GM18519 (cell line): ENCODE results near the gene HOXD13.

Experiments
- ATAC-seq: cut with Tn5 transposase; IDR thresholded peaks from one replicate; pipeline ENCODE4 v1.9.1; 2021; ENCODE audit warnings: mild to moderate bottlenecking, moderate library complexity; ENCODE audit not compliant: unreplicated experiment, low FRiP score

The HOXD13 gene

DNA sequence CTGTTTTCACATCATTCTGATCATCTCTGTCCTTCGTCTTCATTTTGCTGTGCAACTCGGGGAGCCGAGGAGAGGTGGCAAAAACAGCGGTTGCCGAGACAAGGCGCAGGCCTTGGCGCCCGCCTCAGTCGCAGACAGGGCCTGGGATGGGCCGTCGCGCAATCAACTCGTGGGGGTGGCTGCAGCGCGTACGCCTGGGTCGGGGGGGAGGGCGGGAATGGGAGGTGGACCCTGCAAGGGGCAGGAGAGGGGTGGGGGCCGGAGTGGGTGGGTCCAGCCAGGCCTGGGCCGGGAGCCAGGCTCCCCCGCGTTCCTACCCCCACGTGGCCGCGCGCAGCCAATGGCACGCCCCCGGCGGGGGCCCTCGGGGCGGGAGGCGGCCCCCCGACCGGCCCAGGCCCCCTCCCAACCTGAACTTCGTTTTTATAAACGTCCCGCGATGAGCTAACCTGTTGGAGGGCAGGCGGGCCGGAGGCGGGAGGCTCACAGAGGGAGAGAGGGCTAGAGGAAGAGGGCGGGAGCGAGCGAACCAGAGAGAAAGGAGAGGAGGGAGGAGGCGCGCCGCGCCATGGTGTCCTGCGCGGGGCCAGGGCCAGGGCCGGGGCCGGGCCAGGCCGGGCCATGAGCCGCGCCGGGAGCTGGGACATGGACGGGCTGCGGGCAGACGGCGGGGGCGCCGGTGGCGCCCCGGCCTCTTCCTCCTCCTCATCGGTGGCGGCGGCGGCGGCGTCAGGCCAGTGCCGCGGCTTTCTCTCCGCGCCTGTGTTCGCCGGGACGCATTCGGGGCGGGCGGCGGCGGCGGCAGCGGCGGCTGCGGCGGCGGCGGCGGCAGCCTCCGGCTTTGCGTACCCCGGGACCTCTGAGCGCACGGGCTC, at the start of gene HOXD13:
HOXD13 (plus strand) TSS at position 452 of the 875 bp plus-strand sequence; CDS start at position 622, 170 bp downstream.
- no peak for ATAC-seq

DNA sequence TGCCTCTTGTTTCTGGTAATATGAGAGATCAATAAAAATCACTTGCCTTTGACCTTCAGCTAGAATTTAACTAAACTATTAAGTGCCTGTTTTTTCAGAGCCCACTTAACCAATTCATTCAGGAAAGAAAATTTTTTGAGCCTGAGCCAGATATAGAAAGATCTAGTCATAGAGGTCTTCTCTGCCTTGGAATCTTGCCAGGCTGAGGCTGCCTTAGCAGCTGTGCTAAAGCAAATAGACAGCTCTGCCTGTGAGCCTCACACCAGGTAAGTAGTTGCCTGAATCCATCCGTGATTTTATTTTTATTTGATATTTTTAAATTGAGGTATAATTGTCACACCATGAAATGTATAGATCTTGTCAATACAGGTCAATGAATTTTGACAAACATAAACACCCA, 36.1 kb upstream of the HOXD13 start:
- ATAC-seq = no peak

DNA sequence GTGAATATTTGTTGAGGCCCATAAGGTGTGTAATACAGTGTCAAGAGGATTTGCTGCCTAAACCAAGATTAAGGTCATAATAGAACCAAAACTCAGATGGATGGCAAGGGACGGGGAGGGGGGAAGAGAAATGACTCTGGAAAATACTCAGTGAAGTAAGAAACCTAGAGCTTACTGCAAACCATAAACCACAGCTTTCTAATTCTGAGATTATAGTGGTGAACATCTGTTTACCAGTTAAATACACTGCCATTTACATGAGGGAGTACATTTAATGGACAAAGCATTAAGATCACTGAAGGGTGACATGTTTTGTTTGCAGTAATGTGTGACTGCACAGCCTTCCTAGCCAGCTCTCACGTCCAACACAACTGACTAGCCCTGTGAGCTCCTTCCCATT, 28.6 kb upstream of the HOXD13 start:
- no peak for ATAC-seq

DNA sequence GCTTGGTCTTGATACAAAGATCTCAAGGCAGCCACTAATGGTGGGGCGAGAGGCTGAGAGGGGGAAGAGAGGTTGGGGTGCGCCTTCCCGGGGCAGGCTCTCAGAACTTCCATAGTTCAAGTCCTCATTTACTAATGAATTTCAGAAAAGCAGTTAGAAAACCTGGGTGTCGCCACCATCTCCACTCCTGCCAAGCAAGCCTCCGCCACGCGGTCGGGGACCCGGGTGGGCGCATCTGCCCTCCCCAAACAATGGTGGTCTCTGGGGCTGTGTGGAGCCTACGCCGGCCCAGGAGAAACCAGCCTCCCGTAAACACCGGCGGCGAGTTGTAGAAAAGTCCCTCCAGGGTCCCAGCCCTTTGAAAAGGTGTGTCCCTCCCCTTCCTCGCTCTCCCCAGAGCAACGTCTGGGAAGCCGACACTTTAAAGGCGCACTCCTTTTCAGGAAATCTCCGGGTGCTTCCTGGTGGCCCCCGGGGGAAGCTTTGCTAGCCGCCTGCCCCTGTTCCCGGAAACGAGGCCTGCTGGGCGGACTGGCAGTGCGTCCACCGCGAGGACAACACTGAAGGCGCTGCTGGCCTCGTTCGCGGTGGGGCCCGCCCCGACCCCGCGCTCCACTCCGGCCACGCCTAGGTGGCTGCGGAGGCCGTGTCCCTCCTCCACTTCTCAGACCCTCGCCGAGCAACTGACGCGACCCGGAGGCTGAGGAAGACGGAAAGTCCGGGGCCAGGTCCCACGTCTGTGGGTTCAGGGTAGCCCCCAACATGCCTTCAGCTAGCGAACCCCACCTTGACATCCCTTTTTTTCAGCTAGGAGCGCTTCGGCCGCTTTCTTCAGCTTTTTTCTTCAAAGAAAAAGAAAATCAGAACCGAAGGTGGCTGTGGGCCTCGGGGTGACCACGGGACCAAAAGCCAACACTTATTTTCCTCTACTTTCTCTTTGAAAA, 25.6 kb upstream of the HOXD13 start:
- no peak for ATAC-seq

DNA sequence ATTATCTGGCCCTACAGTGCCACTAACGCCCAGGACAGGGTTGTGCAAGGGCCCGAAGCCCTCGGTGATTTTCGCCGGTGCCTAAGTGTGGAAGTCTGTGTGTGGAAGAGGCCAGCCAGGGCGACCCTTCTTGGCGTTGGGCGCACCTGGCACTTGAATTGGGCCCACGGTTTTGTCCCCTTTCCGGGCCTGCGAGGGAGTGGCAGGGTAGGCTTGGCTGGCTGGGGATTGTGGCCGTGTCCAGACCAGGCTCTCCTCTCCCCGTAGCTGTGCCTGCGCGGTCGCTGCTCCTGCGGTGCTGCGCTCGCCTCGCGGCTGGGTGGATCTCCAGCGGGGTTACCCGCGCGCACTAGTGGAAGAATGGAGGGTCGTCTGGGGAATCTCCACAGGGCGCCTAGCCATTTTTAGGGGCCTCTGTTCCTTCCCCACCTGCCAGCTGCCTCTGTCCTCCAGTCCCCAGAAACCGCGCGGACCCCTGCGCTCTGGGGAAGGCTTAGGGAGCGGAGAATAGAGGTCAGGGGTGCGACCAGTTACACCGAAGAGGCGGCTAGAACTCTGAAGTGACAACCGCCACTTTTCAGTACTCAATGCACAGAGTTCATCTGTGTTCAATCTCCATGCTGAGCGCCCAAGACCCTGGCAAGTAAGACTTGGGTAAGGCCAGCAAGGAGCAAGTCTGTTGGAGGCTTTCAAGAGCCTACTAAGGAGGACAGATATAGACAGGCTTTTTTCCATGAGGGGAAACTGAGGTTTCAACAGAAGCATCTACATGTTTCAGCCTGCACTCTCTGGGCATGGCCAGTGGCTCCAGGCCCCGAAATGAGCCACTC, 24.7 kb upstream of the HOXD13 start:
- ATAC-seq = no peak

DNA sequence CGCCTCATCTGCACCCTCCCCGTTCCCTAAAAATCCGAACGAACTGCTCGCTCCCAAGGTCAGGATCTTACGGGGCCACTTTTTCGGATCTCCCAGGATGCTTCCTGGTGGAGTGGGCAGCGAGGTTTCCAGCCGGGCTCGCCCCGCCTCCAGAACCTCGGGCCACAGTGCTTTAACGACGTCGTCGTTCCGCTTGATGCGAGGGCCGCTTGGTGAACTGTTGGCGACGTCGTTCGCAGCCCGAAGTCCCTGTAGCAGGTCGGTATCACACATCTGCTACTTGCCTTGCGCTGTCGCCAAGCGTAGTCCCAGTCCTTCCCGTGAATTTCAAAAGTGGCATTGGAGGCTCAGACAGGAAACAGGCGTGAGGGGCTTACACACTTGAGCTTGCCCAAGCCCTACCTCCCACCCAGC, 24.1 kb upstream of the HOXD13 start:
- no peak for ATAC-seq

DNA sequence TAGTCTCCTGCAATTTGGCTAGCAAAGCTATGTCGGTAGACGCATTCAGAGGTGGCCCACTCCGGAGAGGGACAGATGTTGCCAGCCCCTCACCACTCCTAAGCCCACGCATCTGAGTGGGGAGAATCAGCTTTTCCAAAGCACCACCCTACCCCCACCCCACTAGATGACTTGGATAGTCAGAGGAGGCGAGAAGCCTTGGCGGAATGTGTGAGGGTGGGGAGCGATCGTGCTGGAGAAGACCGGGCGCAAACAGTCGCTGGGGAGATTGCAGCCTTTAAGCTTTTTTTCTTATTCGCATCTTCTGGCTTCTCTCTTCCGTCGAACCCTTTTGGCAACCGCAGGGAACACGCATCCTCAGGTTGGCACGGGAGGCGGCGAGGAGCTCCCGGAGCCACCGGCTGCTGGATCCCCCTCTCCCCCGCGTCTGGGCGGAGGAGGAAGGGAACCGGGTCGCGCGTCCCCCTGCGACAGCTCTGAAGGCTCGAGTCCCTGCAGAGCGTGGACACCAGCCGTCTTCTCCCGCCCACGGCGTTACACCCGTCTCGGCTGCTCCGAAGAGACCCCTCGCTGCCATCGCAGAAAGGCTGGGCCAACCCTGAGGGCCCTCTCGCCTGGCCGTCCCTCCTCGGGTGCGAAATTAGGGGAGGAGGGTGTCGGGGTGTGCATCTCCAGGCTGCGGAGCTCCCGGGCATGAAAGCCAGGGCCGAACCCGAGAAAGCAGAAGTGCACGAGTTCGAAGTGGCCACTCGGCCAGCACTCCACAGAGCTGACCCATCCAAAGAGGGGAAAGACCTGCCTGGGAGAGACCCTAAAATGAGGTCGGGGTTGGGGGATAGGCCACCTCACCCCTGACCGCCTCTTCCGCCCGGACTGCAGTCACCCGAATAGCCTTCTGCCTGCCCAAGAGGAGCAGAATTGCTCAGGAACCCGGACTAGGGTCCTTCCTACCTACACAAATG, 20.9 kb upstream of the HOXD13 start:
- ATAC-seq = no peak

DNA sequence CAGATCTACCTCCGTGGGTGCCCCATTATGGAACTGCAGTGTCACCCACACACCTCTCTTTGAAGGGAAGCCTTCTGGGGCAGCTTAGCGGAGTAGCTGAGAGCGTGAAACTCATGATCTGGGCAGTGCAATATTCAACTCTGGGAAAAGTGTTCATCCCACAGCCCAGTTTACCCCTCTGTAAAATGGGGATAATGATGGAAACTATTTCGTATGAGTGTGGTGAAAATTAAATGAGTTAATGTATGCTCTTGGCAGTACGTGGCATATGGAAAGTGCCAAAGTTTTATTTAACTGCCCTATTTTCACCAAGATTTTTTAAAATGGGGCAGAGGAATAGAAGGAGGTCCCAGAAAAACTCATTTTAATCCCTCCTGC, 20.2 kb upstream of the HOXD13 start:
- no peak for ATAC-seq

DNA sequence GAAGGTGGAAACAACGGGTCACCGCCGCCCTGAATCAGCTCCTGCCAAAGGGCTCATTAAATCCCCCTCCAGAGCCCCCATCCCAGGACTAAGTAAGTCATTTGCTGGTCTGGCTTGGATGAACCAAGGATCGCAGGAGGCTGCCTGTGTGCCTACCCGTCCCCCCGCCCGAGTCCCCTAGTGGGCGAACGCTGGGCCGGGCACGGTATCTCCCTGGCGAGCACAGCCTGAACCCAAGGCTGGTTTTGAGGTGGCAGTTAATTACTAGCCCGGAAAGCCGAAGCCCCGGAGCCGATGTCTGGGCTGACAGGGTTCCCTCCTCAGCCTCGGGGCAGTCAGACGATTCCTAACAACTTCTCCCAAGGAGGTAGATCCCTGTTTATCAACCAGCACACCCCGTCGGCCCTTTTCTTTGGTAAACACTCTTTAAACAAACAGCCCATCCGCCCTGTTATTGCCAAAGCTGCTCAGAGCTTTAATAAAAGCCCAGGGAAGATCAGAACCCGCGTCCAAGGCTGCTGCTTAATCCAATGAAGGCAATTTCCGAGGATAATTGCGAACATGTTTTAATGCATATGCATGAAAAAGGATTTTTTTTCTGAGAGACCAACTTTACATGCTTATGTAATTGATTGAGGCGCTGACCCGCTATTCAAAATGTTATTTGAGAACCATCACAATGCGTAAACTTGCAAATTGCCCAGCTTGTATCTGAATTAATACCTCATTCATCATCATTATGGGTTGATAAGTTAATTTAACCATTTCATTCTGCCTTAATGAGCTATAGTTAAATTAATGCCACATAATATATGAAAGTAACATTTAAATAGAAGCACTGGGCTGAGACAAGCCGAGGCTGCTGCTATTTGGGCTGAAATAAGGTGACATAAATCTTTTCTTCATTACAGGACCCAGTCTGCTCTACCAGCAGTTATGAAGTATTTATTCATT, 19.3 kb upstream of the HOXD13 start:
- no peak for ATAC-seq

DNA sequence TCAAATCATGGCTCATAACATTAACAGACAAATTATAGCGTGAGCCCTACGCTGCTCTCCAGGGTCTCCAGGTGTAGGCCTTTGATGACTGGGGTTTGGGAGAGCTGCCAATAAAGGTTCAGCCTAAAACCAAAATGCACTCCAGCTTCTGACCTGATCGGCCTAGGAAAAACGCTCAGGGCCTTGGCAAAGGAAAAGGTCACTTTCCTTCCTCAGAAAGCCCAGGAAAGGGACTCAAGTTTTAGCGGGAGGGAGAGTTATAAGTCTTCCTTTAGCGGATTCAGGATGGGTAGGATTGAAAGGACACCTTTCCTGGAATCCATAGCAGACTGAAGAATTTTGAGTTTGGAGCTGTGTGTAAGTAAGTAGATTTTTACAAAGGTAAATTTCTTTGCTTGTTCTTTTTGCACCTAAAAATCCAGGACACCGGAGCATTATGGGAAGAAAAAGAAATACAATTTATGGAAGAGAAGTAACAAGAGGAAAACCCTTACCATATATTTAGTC, 17.5 kb upstream of the HOXD13 start:
- ATAC-seq = no peak

DNA sequence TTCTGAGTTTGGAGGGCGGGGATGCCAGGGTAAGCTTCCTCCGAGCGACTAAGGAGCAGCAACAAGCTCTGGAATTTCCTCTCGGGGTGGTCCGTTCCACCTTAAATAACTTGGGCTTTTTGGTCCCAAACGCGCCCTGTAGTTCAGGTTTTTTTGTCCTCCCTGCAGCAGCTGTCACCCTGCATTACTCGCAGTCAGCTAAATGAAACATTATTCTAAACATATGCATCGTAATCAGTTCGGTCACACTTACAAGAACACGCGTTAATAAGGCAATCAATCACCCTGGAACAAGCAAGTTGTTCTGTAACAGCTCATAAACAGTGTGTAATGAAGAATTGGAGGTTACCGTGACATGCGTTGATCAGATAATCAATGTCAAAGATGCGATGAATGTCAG, 17.0 kb upstream of the HOXD13 start:
- ATAC-seq = no peak

DNA sequence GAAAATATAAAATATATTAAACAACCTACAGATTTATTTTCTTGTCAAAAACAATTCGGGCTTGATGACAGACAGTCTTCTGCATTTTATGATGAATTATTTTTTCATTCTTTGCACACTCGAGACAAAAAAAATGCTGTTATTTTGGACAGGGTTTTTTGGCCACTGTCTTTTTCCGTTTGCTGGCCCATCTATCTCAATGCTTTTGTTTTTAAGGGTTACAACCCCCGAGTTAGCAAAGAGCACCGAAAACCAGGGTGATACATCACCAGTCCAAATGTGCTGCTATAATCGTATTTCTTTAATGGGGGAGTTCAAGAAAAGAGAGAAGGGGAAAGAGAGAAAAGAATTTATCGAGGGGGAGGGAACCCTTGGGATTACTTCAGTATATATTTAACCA, 16.5 kb upstream of the HOXD13 start:
- ATAC-seq = no peak

DNA sequence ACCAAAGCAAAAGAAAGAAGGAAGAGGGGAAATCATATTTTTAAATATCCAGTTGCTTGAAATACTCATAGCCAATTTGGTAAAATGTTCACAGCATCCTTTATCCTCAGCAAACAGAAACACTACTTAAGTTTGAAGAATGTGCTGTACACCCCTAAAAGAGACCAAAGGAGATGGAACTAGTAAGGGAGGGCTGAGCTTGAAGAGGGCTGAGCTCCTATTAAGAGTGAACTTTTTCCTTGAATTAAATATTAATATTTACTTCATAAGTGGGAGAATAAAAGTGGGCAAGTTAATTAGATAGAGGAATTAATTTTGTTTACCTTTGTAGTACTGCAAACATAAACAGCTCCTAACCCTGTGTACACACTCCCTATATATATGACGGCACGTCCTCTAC, 15.7 kb upstream of the HOXD13 start:
- no peak for ATAC-seq

DNA sequence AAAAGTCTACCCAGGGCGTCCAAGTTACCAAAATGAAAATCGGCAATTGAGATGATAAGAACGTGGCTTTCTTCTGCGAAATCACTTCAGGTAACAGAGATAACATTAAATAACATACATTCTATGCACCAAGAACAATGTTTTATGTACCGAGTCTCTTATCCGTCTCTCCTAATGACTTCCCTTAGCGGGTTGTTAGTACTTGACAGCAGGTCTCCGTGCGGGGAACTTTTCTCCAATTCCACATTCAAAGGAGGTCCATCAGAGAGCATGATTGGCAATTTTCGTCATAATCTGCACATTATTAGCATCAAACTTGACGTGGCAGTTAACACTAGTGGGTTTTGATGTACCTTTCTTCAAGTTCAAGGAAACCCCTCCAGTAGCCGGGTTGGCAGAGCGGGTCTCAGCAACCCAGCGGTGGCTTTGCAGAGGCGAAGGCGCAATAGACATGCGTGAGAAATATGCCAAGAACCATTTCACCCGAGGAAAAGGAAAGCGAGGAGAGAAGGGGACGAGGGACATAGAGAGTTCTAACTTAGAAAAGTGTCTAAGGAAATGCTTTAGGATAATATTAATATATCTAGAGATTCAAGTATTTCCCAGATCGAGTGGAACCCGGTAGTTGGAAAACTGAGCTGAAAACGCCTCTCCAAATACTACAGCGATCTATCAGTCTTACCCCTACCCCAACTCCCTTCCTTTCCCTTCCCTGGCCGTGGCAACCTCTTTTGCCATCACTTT, 13.8 kb upstream of the HOXD13 start:
- ATAC-seq = no peak

DNA sequence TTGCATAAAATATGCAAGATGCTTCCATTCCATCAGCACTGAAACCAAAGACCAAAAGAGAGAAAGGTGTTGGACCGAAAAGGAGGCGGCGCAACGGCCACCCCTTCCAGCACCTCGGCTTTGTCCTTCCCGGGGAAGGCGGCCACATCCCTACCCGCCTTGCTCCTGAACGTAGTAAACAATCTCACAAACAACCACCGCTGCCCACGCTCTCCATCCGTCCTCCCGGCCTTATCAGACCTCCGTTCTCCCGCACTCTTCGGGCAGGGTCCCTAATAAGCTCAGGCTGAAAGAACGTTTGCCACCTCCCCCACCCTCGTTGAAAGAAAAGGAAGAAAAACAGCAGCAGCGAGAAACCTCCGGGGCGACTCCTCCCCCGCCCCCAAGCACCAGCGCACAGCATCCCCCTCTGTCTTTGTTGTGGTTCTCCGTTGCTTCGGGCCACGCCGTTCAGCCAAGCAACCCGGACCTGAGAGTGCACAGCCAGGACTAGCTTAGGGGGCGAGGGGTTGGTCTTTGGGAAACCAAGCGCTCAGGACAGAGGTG, 13.2 kb upstream of the HOXD13 start:
- ATAC-seq = no peak

DNA sequence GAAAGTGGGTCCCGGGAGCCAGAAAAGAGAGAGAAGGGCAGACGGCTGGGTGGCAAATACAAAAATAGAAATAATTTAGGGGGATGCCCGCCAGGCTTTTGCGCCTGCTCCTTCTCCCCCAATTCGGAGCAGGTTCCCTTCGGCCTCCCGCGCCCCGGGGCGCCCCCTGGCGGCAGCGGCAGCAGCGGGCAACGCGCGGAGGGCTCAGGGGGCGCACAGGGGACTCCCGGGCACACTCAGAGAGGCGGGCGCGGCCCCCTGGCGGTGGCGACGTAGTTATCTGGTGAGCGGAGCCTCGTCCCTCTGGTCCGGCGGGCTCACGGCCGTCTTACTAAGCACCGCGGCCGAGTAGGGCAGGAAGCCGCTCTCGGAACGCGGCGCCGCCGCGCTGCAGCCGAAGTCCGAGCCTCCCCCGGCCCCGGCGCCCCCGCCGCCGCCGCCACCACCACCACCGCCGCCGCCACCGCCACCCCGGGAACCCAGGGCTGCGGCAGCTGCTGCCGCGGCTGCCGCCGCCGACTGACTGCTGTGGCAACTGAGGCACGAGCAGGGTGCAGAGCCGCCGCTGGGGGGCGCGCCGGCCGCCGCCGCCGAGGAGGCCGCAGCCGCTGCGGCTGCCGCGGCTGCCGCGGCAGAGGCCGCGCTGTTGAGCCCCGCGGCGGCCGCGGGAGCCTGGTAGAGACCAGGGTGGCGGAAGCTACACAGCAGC, 12.5 kb upstream of the HOXD13 start:
- ATAC-seq = no peak
